Stimulated activated CD8-positive, alpha-beta memory T cell treated with anti-CD3 and anti-CD28 coated beads, Interleukin-15, amount 100 ng/mL, for 24 hours (primary cell): ENCODE measurements around the gene PPP1R16B.
"Not testable (repeated sequence)": the region's sequence is repeated elsewhere in the genome, so short reads cannot be mapped to it uniquely, and the experiment has no call there.

ENCODE experiments used
- DNase-seq: peaks from one replicate; pipeline ENCODE4 v3.0.0-alpha.2; 2020; ENCODE audit warnings: low read depth

PPP1R16B gene

DNA sequence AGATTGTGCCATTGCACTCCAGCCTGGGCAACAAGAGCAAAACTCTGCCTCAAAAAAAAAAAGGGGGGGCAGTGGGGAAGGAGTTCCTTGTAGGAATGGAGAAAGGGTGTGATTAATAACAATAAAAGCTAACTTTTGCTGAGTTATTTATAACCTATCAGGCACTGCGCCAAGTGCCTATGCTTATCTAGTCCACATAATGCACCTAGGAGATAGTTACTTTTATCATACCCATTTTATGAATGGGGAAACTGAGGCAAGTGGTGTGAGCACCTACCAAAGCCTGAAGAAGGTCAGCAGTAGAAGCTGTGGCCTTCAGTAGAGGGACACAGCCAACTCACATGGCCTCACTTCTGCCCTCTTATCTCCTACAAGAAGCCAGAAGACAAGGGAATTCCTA is 13.6 kb upstream of the PPP1R16B start:
- DNase-seq = no peak

DNA sequence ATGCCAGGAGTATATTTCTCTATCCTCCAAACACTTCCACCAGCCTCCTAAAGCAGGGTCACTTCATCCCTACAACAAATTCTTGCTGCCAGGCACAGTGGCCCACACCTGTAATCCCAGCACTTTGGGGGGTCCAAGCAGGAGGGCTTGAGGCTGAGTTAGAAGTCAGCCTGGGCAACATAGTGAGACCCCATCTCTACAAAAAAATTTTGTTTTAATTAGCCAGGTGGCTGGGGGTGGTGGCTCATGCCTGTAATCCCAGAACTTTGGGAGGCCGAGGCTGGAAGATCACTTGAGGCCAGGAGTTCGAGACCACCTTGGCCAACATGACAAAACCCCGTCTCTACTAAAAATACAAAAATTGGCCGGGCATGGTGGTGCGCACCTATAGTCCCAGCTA is 11.4 kb upstream of the PPP1R16B start:
- DNase-seq = not testable (repeated sequence)

DNA sequence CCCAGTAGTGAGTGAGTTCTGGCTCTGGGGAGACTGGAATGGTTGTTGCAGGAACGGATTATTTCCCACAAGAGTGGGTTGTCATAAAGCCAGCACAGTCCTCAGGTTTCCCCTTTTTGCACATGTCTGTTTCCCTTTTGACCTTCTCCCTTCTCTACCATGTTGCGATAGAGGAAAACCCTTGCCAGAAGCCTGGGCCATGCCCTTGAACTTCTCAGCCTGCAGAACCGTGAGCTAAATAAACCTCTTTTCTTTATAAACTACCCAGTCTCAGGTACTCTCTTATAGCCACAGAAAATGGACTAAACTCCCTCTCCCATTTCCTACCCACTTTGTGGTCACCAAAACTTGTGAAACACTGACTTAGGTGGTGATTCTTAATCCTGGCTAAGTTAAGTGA is 7.2 kb upstream of the PPP1R16B start:
- no peak for DNase-seq

DNA sequence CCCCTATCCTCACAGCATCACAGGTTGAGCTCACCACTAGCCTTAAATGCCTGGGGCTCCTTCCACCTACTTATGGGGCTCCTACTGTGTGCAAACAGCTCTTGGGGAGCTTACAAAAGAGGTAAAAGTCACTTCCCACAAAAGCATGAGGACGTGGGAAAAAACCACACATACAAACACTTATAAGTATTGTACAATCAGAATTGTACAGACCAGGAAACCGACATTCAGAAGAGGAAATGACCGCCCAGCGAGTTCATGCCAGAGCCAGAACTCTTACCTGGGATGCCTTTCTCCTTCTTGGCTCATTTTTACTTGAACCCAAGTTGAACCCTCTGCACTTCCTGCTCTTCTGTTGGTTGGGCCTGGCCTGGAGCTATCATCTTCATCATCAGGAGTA is 6.3 kb upstream of the PPP1R16B start:
- no peak for DNase-seq

DNA sequence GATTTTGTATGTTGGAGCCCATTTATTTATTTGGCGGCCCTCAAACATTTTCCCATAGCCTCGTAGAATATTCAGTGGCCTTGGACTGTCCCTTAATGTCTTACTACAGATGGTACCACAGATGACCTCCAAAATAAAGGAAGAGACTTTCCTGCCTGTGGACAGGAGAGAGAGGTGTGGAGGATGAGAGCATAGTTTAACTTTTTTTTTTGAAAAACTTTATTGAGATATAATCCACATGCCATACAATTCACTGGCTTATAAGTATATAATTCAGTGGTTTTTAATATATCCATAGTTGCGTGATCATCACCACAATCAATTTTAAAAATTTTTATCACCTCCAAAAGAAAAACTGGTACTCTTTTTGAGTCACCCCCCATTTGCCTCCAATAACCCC is 4.6 kb upstream of the PPP1R16B start:
- DNase-seq = no peak

DNA sequence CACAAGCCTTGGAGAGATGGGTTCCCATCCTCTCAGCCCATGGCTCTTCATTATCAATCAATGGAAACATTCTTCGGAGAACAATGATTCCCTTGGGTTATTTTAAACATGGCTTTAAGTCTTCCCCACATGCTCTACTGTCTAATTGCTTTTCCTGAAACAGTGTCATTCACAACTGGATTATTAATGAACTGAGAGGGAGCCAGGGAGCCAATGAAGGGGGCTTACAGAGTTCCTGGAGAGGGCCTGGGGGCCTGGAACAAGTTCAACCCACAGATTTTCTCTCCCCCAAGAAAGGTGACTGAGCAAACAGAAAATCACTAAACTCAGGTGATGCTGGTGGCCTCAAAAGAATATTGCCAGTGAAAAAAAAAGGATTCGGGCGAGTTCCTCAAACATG is 1.3 kb upstream of the PPP1R16B start:
- DNase-seq = no peak

DNA sequence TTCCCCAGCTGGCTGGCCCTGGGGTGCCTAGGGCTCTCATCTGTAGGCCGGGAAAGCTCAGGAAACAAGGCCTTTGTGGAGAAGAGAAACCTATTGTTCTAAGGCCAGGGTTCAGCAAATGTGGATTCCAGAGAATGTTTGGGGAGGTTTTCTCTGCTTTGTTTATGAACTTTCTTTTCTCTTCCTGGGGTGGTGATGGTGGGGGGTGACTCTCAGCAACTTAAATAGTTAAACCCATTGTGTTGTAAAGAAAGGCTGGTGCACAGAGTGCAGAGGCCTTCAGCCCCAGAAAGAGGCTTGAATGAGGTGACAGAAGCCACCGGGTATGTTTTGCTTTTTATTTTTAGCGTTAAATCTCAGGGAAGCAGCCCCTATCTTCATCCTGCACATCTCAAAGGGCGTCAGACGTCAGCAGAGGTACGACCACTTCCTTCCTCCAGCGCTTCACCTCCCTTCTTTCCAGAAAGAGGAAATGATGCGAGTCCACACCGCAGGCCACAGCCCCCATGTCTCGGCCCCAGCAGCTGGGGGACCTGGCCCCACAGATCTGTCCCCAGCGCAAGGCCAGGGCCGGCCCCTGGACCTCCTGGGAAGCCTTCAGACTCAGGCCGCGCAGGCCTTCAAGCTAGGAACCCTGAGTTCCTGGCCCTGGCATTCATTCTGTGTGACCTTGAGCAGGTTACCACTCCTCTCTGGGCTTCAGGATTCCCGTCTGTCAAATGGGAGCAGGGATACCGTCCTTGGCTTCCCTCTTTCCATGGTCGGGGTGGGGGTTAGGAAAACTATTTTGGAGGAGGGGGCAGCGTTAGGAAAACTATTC is 605 bp upstream of the PPP1R16B start:
- DNase-seq = peak; percentile 35

DNA sequence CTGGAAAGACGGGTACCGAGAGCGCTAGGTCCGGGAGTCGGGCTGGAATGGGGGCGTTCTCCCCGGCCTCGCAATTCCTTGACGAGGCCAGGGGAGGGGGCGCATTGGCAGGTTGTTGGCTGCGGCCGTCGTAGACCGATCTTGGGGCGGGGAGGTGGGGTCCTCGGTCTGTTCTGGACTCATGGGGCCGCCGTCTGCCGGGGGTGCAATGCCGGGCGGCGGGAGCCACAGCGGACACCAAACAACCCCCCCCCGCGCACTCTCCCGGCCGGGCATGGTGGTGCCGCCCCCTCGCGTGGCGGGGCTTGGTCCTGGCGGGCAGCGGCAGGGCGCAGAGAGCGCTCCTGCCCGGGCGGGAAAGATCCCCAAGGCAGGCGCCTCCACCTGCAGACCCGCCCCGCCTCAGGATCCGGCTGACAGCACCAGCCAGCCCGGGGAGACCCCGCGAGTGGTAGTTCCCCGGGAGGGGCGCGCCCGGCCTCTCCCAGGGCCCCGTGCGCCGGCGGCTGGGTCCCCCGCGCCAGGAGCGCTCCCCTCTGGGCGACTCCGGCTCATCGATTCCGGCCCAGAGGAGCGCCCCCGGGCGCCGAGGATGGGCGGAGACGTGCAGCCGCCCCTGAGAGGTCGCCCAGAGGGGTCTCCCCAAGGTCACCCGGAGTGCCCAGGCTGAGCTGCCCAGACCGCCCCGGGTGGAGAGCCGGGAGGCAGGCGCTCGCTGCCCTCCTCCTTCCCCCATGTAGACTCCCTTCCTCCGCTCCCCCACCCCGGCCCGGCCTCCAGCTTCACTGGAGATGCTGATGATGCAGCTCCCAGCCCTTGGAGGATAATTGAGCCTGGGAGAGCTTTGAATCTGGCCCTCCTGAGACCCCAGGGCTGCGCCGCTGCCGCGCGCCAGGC is 709 bp downstream of the PPP1R16B start:
- DNase-seq = peak; percentile 15

DNA sequence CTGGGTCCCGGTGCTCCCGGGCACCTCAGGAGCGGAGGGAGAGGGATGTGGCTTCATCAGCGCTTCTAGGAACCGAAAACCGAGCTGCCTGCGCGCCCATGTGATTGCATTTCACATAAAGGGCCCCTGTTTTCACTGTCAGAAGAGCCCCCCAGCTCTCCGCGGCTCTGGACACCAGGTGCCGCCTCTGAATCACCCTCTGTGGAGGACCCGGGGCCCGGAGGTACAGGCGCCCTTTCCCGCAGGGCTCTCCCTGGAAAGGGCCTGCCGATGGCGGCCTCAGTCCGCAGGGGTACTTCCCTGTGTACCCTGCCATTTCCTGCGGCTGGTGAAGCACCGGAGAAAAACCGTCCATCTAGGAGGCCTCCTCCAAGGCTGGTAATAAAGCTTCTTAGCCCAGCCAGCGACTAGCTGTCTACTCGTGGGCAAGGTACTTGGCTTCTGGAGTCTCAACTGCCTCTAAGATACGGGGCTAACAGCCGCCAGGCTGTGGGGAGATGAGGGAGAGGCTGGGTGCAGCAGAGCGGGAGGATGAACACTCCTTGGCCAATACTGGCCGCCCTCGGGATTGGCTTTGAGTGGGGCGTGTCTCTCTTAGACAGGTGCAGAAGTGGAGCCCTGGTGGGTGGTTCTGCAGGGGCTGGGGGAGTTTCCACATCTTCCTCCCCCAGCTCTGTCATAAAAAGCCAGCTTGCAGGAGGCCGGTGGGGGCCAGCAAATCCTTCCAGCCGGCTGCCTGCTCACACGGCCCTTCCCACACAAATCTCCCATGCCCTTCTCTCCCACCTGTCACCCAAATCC is 1.6 kb downstream of the PPP1R16B start:
- no peak for DNase-seq

DNA sequence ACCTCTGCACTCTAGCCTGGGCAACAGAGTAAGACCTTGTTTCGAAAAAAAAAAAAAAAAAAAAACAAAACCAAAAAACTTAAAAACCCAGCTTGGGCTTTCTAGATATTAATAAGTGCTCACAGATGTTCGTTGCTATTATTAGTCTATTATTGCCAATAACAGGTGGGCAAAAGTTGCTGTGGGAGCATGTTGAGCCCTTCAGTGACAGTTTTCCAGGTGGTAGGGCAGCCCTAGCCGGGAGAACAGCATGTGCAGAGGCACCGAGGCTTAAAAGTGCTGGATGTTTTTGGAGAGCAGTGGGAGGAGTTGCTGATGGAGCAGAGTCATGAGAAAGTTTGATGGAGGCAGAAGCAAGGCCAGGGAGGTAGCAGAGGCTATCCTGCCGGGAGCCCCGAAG is 4.4 kb downstream of the PPP1R16B start:
- no peak for DNase-seq

DNA sequence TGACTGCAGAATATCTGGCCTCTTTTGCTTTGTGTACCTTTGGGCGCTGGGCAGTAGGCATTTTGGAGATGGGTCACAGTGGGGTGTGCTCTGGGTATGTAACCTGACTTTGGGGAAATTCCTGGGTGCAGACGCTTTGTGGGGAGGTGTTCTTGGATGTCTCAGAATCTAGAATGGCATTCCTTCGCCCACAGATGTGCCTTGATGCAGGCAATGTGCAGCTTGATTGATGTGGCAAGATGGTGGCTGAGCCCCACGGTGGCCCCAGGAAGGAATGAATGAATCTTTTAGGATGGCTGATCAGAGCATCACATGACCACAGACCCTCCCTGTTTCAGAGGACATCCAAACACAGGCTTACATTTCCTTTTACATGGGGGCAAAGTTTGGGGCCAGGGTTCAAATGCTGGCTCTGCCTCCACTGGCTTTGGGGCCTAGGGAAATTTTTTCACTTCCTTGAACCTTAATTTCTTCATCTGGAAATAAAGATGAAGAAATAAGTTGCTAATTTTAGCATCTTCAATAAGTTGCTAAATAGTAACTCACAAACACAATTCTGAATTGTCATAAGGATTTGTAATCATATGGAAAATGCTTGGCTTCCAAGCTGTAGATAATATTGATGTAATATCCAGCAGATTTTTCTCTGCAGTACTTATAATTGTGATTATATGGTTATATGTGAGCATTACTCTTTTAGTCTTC is 5.6 kb downstream of the PPP1R16B start:
- DNase-seq = no peak

DNA sequence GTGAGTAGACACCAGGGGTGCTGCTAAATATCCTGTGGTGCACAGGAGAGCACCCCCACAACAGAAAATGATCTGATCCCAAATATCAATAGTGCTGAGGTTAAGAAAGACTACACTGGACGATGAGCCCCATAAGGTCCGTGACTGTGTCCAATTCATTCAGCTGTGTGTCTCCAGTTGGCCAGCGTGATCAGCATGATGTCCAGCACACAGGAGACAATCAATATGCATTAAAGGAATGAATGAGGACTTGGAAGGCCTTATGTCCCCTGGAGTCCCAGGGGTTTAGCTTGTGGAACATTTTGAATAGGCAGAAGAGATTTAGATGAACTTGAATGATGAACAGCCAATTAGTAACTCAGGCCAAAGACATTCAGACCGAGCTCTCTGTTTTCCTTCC is 6.3 kb downstream of the PPP1R16B start:
- no peak for DNase-seq

DNA sequence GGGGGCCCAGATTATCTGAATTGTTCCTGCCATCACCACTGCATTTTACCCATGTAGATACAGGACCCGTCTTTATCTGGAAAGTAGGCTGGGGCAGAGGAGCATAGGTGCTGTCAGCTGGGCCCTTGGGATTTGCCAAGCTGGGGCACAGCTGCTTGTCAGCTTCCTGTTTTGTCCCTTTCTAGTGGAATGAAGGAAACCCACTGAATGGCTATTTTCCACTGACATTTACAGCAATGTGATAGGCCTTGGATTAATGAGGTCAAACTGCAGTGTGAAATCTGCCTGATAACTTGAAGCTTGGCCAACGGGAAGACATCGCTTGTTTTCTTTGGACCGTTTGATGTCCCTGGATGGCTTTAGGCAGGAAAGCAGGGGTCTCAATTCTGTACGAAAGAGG is 6.7 kb downstream of the PPP1R16B start:
- no peak for DNase-seq

DNA sequence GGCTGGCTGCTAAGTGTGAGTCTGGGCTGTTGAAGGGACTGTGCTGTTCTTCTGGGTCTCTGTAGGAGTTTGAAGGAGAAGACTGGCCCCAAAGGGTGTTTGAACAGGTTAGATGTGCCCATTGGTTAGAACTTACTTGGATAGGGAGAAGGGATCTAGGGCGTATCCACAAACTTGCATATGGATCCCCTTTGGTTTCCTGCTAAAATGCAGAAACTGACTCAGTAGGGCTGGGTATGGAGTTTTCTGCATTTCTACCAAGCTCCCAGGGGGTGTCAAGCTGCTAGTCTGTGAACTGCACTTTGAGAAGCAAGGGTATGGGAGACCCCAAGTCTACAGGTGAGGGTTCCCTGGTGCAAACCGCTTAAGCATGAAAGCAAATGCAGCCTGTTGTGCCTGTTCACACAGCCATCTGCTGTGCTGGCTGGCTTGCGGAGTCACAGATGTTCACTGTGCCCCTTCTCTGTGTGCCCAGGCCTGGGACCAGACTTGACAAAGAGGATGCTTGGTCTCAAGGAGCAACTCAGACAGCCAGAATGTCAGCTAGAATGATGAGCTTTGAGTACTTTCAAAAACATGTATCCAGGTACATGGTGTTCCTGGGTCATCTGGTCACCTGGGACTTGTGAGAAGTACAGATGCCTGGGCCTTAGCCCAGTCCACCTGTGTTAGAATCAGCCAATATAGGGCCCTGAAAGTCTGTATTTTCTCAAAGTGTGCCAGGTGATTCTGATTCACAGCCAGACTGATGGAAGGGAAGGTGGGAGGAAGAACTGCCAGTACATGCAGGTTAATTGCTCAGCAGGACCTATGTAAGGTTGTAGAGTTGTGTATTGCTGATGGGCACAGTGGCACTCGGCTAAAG is 7.4 kb downstream of the PPP1R16B start:
- no peak for DNase-seq

DNA sequence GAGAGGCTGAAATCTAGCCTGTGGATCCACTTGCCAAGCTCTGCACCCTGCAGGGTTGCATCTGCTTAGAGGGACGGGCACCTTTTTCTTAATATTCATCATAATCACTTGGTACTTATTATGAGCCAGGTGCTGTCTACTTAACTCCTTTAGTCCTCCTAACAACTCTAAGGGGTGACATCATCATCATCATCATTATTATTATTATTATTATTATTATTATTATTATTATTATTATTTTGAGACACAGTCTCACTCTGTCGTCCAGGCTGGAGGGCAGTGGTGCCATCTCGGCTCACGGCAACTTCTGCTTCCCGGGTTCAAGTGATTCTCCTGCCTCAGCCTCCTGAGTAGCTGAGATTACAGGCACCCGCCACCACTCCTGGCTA is 8.1 kb downstream of the PPP1R16B start:
- DNase-seq = not testable (repeated sequence)

DNA sequence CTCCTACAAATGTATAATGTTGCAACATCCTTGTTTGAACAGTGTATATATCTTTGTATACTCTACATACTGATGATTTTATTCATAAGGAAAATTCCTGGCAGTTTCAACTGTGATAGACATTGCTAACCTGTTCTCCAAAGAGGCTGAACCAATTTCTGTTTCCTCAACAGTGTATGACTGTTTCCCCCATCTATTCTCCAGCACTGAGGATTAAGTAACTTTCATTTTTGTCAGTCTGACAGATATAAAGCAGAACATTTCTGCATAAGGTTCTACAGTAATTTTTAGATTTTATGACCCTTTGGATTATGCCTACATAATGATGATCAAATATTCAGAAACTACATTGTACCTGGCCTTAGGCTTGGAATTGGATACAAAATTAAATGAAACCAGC is 9.9 kb downstream of the PPP1R16B start:
- DNase-seq = no peak

DNA sequence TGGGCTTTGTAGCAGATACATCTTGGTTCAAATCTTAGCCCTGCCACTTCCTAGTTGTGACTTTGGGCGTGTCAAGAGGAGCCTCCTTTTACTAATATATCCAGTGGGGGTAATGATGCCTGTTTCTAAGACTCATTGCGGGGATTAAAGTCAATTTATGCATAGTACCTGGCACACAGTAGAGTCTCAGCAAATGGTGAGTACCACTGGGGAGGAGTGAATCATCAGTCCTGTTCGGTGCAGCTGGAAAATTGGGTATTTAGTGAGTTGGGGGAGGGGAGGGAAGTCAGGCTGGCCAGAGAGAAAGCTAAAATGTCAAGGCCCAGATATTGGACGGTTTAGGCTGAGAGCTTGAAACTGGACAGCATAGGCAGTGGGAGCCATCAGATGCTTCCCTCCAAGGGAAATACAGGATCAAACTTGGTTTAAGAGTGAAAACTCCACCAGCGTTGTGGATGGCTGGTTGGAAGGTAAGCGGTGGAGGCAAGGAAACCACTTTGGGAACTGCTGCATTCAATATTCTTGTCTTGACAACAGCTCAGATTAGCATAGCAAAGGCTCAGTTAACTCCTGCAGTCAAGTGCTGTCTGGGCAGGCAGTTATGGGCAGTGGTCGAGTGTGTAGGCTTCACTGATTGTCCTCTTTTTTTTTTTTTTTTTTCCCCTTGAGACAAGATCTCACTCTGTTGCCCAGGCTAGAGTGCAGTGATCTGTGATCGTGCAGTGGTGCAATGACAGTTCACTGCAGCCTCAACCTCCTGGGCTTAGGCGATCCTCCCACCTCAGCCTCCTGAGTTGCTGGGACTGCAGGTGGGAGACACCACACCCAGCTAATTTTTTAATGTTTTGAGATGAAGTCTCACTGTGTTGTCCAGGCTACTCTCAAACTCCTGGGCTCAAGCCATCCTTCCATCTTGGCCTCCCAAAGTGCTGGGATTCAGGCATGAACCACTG is 12.9 kb downstream of the PPP1R16B start:
- DNase-seq = no peak

DNA sequence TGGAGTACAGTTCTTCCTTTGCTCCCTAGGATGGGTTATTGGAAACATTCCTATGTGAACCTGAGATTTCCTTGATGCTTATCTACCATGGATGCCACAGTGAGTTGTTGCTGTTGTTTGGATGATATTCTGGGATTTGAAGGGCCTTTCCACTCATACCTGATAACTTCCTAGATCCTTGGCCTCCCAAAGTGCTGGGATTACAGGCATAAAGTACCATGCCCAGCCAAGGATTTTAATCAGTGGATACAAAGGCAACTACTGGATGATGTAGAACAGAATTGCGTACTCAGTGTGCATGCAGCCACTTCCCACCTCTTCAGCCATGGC is 20.0 kb downstream of the PPP1R16B start:
- no peak for DNase-seq

DNA sequence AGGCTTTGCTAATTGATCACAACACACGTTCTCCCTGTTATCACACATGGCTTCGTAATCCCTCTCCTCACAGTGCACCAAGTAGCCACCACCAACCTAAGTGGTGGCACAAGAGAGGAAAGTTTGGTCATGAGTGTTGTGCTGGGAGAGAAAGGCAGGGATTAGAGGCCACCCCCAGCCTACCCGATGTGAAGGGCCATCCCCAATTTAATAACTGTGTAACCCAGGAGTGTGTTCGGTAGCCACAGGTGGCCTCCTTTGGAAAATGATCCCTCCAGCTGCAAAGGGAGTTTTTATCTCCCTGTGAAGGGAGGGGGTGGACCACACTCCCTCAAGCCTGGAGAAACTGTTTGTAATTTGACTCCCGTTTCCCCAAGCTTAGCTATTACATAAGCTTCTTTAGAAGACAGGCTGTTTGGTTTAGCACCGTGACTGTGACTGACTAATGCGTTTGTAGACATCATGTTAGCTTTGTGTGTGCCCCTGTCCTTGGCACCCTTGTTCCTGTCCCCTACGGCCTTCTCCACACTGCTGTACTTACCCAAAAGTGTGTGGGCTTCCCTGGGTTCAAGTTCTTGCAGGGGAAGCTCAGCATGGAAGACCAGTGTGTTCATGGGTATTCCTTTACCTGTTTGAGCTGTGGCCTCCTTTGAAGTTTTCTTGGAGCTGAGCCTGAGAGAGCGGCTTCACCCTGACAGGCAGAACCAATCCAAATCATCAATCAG is 20.6 kb downstream of the PPP1R16B start:
- DNase-seq = no peak
